ENCODE results near the gene MTHFD2L. TPM values are rescaled to one million over a fixed set of nuclear protein-coding genes. Genes with fewer than 3 reads are reported as not detected.

MTHFD2L gene
- total and polyA plus RNA-seq, 10 donors, result 7.8 to 19.7 (median 13.3) TPM

GRCh38 chr4:74134500-74134852 is 23.4 kb upstream of the MTHFD2L start:
- TF ChIP-seq, protein P1, sequence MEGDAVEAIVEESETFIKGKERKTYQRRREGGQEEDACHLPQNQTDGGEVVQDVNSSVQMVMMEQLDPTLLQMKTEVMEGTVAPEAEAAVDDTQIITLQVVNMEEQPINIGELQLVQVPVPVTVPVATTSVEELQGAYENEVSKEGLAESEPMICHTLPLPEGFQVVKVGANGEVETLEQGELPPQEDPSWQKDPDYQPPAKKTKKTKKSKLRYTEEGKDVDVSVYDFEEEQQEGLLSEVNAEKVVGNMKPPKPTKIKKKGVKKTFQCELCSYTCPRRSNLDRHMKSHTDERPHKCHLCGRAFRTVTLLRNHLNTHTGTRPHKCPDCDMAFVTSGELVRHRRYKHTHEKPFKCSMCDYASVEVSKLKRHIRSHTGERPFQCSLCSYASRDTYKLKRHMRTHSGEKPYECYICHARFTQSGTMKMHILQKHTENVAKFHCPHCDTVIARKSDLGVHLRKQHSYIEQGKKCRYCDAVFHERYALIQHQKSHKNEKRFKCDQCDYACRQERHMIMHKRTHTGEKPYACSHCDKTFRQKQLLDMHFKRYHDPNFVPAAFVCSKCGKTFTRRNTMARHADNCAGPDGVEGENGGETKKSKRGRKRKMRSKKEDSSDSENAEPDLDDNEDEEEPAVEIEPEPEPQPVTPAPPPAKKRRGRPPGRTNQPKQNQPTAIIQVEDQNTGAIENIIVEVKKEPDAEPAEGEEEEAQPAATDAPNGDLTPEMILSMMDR (IDR thresholded peaks at IDR 0.05 in 8 of 11, conservative IDR thresholded peaks at IDR 0.05 in 3 of 11), result peak in 2 of 11 experiments; percentile 6 to 17
- TF ChIP-seq POLR2A (IDR thresholded peaks at IDR 0.05) (no peak), POLR2AphosphoS5 (IDR thresholded peaks at IDR 0.05) (no peak)
- no peak overlapping the region for H3K27ac ChIP-seq
- no peak for DNase-seq
- peaks cover 0 to 10% (median 3%) of the 10 kb centered on the region in 8 donors for H3K9me3 ChIP-seq
- intact Hi-C loops (cut with DNase I; ENCODE audit: low total_unique reads), result loop anchor here (10.0 kb wide), 1 partner anchor 410 kb away; no protein-coding TSS in a partner anchor
- no peak overlapping the region for H3K4me3 ChIP-seq
- H3K36me3 ChIP-seq, result no peaks in the 10 kb centered on the region
- H3K27me3 ChIP-seq (replicated peaks in 1 of 7), result no peaks in the 10 kb centered on the region
- peaks cover 0 to 5% (median 0%) of the 10 kb centered on the region in 6 donors for H3K4me1 ChIP-seq
- WGBS, 5 donors, result 43 to 72% (median 54%) methylated on average over 2 of the region's 2 CpGs

DNA sequence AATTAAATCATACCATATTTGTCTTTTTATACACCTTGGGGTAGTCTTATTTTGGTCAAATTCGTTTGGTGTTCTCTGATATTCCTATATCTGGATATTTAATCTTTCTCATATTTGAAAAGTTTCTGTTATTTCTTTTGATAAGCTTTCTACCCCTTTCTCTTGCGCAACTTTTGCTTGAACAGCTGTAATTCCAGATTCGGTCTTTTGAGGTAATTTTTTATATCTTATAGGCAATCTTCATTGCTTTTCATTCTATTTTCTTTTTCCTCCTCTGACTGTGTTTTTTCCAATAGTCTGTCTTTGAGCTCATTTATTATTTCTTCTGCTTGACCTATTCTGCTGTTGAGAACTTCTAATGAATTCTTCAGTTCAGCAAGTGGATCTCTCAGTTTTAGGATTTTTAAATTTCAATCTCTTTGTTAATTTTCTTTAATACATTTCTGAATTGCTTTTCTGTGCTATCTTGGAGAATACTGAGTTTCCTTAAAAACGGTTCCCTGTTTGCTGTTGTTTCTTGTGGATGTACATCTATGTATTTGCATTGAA is 11.3 kb upstream of the MTHFD2L start:
- H3K27ac ChIP-seq, result no peak overlapping the region
- H3K4me1 ChIP-seq, result no peaks in the 10 kb centered on the region
- H3K4me3 ChIP-seq, result no peak overlapping the region
- intact Hi-C loops (cut with DNase I; ENCODE audit: low total_unique reads), result no loop called here
- TF ChIP-seq POLR2A (IDR thresholded peaks at IDR 0.05), result no peak
- TF ChIP-seq, protein P1 (IDR thresholded peaks at IDR 0.05 in 8 of 11, conservative IDR thresholded peaks at IDR 0.05 in 3 of 11), result no peak
- TF ChIP-seq POLR2AphosphoS5 (IDR thresholded peaks at IDR 0.05), result no peak
- peaks cover 0 to 17% (median 13%) of the 10 kb centered on the region in 8 donors for H3K9me3 ChIP-seq
- DNase-seq, result no peak
- H3K36me3 ChIP-seq, result no peaks in the 10 kb centered on the region
- H3K27me3 ChIP-seq (replicated peaks in 1 of 7), result no peaks in the 10 kb centered on the region
- WGBS, 5 donors, result 80 to 94% (median 85%) methylated on average over 4 of the region's 4 CpGs

GRCh38 chr4:74148205-74148604 is 9.7 kb upstream of the MTHFD2L start:
- Histone ChIP-seq H3K9me3 (peaks cover 0 to 17% (median 13%) of the 10 kb centered on the region in 8 donors), H3K27me3 (replicated peaks in 1 of 7) (no peaks in the 10 kb centered on the region), H3K4me1 (no peaks in the 10 kb centered on the region), H3K4me3 (no peak overlapping the region), H3K36me3 (no peaks in the 10 kb centered on the region), H3K27ac (no peak overlapping the region)
- no peak for TF ChIP-seq POLR2AphosphoS5 (IDR thresholded peaks at IDR 0.05)
- TF ChIP-seq, protein P1 (IDR thresholded peaks at IDR 0.05 in 8 of 11, conservative IDR thresholded peaks at IDR 0.05 in 3 of 11), result no peak
- no peak for TF ChIP-seq POLR2A (IDR thresholded peaks at IDR 0.05)
- WGBS, 5 donors, result 82 to 93% (median 90%) methylated on average over 2 of the region's 2 CpGs
- intact Hi-C loops (cut with DNase I; ENCODE audit: low total_unique reads), result no loop called here
- no peak for DNase-seq

- H3K4me3 ChIP-seq, result no peak overlapping the region
- TF ChIP-seq POLR2A (IDR thresholded peaks at IDR 0.05) (no peak), POLR2AphosphoS5 (IDR thresholded peaks at IDR 0.05) (no peak)
- no peaks in the 10 kb centered on the region for H3K9me3 ChIP-seq
- no peaks in the 10 kb centered on the region for H3K36me3 ChIP-seq
- no peak for DNase-seq
- H3K27me3 ChIP-seq (replicated peaks in 1 of 7), result no peaks in the 10 kb centered on the region
- H3K27ac ChIP-seq, result no peak overlapping the region
- peaks cover 0 to 14% (median 7%) of the 10 kb centered on the region in 6 donors for H3K4me1 ChIP-seq
- intact Hi-C loops (cut with DNase I; ENCODE audit: low total_unique reads), result no loop called here
These were observed 5.1 kb upstream of the MTHFD2L start for GRCh38 chr4:74152836-74153235.

Measured in spleen (tissue), 11 donors.